SK-N-SH treated with all-trans-retinoic acid at 6 μM for 48 hours (cell line): ENCODE measurements around the gene SUPT3H.

Experiments used
- ATAC-seq: fragments of 200-7000 bp; cut with Tn5 transposase; 3 replicates; pipeline ENCODE4 v1.9.1; 2020; ENCODE audit warnings: mild to moderate bottlenecking, moderate library complexity
- ARNTL ChIP-seq: fragments of 450-650 bp; formaldehyde crosslinking; IDR thresholded peaks from 2 replicates; pipeline ENCODE4 v1.5.0; 2020; ENCODE audit warnings: low read depth, mild to moderate bottlenecking, moderate library complexity, borderline replicate concordance
- BACH2 ChIP-seq: fragments of 250-450 bp; sonication (Bioruptor Pico); IDR thresholded peaks from 2 replicates; pipeline ENCODE4 v1.9.0; 2021; ENCODE audit warnings: mild to moderate bottlenecking, borderline replicate concordance
- CSDC2 ChIP-seq: fragments of 250-450 bp; sonication (Bioruptor Pico); IDR thresholded peaks from 2 replicates; pipeline ENCODE4 v1.5.0; 2020; ENCODE audit warnings: mild to moderate bottlenecking, moderate library complexity
- ESRRG ChIP-seq: fragments of 250-450 bp; sonication (Bioruptor Pico); IDR thresholded peaks from 2 replicates; pipeline ENCODE4 v1.6.1; 2021; ENCODE audit warnings: mild to moderate bottlenecking
- GLIS3 ChIP-seq: fragments of 250-450 bp; sonication (Bioruptor Pico); IDR thresholded peaks from 2 replicates; pipeline ENCODE4 v1.5.0; 2020; ENCODE audit warnings: mild to moderate bottlenecking, moderate library complexity
- ISL1 ChIP-seq: fragments of 250-450 bp; sonication (Bioruptor Pico); IDR thresholded peaks from 2 replicates; pipeline ENCODE4 v2.1.2; 2022; ENCODE audit warnings: mild to moderate bottlenecking, moderate library complexity
- OSR1 ChIP-seq: fragments of 250-450 bp; sonication (Bioruptor Pico); IDR thresholded peaks from 2 replicates; pipeline ENCODE4 v1.8.0; 2022; ENCODE audit warnings: moderate library complexity, mild to moderate bottlenecking, inconsistent platforms
- PPARA ChIP-seq: fragments of 250-450 bp; sonication (Bioruptor Pico); IDR thresholded peaks from 2 replicates; pipeline ENCODE4 v1.5.0; 2020; ENCODE audit warnings: mild to moderate bottlenecking, borderline replicate concordance
- RARB ChIP-seq: fragments of 250-450 bp; sonication (Bioruptor Pico); IDR thresholded peaks from 2 replicates; pipeline ENCODE4 v1.8.0; 2021; ENCODE audit warnings: mild to moderate bottlenecking, moderate library complexity
- SNAI2 ChIP-seq: fragments of 250-450 bp; sonication (Bioruptor Pico); IDR thresholded peaks from 2 replicates; pipeline ENCODE4 v1.5.0; 2020; ENCODE audit warnings: mild to moderate bottlenecking, moderate library complexity
- TCF4 ChIP-seq: fragments of 250-450 bp; sonication (Bioruptor Pico); IDR thresholded peaks from 2 replicates; pipeline ENCODE4 v1.8.0; 2021; ENCODE audit warnings: mild to moderate bottlenecking, moderate library complexity, borderline replicate concordance
- TOX ChIP-seq: fragments of 250-450 bp; sonication (Bioruptor Pico); IDR thresholded peaks from 2 replicates; pipeline ENCODE4 v1.8.0; 2021; ENCODE audit warnings: mild to moderate bottlenecking, moderate library complexity, borderline replicate concordance
- ZC3H10 ChIP-seq: fragments of 250-450 bp; sonication (Bioruptor Pico); IDR thresholded peaks from 2 replicates; pipeline ENCODE4 v1.5.1; 2021; ENCODE audit warnings: mild to moderate bottlenecking, moderate library complexity
- ZFP3 ChIP-seq: fragments of 250-450 bp; sonication (Bioruptor Pico); IDR thresholded peaks from 2 replicates; pipeline ENCODE4 v1.5.0; 2020; ENCODE audit warnings: mild to moderate bottlenecking, moderate library complexity
- ZFP30 ChIP-seq: fragments of 450-650 bp; formaldehyde crosslinking; IDR thresholded peaks from 2 replicates; pipeline ENCODE4 v1.5.0; 2022; ENCODE audit warnings: mild to moderate bottlenecking, moderate library complexity
- ZNF565 ChIP-seq: fragments of 450-650 bp; formaldehyde crosslinking; conservative IDR thresholded peaks from 2 replicates; pipeline ENCODE4 v1.5.0; 2020; ENCODE audit warnings: low read depth, mild to moderate bottlenecking, moderate library complexity
- ZNF70 ChIP-seq: fragments of 450-650 bp; formaldehyde crosslinking; IDR thresholded peaks from 2 replicates; pipeline ENCODE4 v1.5.0; 2020; ENCODE audit warnings: mild to moderate bottlenecking, moderate library complexity
- ZNF8 ChIP-seq: fragments of 450-650 bp; formaldehyde crosslinking; IDR thresholded peaks from 2 replicates; pipeline ENCODE4 v1.5.0; 2020; ENCODE audit warnings: mild to moderate bottlenecking, moderate library complexity
- TF ChIP-seq, protein P1 (sequence below): fragments of 250-450 bp; sonication (Bioruptor Pico); IDR thresholded peaks from 2 replicates; pipeline ENCODE4 v1.8.0; 2021; ENCODE audit warnings: low read depth, mild to moderate bottlenecking, moderate library complexity, borderline replicate concordance
- TF ChIP-seq, protein P2 (sequence below): fragments of 250-450 bp; sonication (Bioruptor Pico); IDR thresholded peaks from 2 replicates; pipeline ENCODE4 v1.5.1; 2021; ENCODE audit warnings: mild to moderate bottlenecking, moderate library complexity
- TF ChIP-seq, protein P3 (sequence below): fragments of 250-450 bp; sonication (Bioruptor Pico); IDR thresholded peaks from 2 replicates; pipeline ENCODE4 v1.5.0; 2020; ENCODE audit warnings: mild to moderate bottlenecking, moderate library complexity
- TF ChIP-seq, protein P4 (sequence below): fragments of 250-450 bp; sonication (Bioruptor Pico); IDR thresholded peaks from 2 replicates; pipeline ENCODE4 v1.8.0; 2020; ENCODE audit warnings: mild to moderate bottlenecking, moderate library complexity, borderline replicate concordance
- TF ChIP-seq, protein P5 (sequence below): fragments of 250-450 bp; sonication (Bioruptor Pico); IDR thresholded peaks from 2 replicates; pipeline ENCODE4 v1.5.1; 2020; ENCODE audit warnings: low read depth, mild to moderate bottlenecking, moderate library complexity

Gene SUPT3H

DNA sequence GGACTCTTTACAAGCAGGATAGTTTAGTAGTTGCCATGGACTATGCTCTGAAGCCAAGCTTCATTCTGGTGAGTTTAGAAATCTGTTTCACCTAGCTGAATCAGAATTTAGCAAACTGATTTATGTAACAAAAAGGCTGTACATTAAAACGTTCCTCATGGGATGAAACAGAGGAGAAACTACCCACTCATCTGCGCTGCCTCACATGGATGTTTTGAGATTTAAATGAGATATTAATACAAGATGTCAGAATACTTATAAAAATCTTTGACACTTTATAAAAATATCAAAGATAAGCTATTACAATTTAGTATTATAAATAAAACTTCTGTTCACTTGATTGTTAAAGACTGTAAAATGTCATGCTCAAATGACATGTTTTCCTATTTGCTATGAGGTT, 32.8 kb downstream of the SUPT3H start:
- no peak for TF ChIP-seq CSDC2
- TF ChIP-seq RARB, result no peak
- TF ChIP-seq ESRRG (CRISPR knock-in tag), result no peak
- TF ChIP-seq TCF4, result no peak
- no peak for TF ChIP-seq ZFP30 (CRISPR knock-in tag)
- TF ChIP-seq, protein P1, sequence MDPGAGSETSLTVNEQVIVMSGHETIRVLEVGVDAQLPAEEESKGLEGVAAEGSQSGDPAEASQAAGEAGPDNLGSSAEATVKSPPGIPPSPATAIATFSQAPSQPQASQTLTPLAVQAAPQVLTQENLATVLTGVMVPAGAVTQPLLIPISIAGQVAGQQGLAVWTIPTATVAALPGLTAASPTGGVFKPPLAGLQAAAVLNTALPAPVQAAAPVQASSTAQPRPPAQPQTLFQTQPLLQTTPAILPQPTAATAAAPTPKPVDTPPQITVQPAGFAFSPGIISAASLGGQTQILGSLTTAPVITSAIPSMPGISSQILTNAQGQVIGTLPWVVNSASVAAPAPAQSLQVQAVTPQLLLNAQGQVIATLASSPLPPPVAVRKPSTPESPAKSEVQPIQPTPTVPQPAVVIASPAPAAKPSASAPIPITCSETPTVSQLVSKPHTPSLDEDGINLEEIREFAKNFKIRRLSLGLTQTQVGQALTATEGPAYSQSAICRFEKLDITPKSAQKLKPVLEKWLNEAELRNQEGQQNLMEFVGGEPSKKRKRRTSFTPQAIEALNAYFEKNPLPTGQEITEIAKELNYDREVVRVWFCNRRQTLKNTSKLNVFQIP (CRISPR knock-in tag), result no peak
- no peak for TF ChIP-seq ZNF565
- TF ChIP-seq, protein P2, sequence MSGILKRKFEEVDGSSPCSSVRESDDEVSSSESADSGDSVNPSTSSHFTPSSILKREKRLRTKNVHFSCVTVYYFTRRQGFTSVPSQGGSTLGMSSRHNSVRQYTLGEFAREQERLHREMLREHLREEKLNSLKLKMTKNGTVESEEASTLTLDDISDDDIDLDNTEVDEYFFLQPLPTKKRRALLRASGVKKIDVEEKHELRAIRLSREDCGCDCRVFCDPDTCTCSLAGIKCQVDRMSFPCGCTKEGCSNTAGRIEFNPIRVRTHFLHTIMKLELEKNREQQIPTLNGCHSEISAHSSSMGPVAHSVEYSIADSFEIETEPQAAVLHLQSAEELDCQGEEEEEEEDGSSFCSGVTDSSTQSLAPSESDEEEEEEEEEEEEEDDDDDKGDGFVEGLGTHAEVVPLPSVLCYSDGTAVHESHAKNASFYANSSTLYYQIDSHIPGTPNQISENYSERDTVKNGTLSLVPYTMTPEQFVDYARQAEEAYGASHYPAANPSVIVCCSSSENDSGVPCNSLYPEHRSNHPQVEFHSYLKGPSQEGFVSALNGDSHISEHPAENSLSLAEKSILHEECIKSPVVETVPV (CRISPR knock-in tag), result no peak
- no peak for TF ChIP-seq ZNF70 (CRISPR knock-in tag)
- TF ChIP-seq PPARA (CRISPR knock-in tag), result no peak
- ATAC-seq, result no peak

DNA sequence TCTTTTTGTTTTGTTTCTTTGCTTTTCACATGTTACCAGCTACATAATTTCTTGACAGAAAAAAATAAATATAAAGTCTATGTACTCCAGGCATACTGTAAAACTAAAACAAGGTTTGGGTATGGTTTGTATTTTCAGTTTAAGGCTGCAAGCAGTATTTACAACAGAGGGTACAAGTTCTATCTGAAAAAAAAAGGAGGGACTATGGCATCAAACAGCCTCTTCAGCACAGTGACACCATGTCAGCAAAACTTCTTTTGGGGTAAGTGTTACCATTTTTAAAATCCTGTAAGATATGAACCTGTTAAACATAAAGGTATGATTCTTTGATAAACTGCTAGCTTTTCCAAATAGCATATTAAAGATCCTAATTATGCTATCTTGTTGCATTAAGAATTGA, 49.2 kb downstream of the SUPT3H start:
- TF ChIP-seq ZFP30 (CRISPR knock-in tag) (no peak), ZNF8 (CRISPR knock-in tag) (no peak), ZNF70 (CRISPR knock-in tag) (no peak), ARNTL (CRISPR knock-in tag) (no peak), ZFP3 (CRISPR knock-in tag) (no peak), OSR1 (CRISPR knock-in tag) (no peak), ZC3H10 (CRISPR knock-in tag) (no peak), GLIS3 (CRISPR knock-in tag) (no peak), TOX (CRISPR knock-in tag) (no peak), ISL1 (CRISPR knock-in tag) (no peak), ZNF565 (no peak), BACH2 (CRISPR knock-in tag) (no peak), PPARA (CRISPR knock-in tag) (no peak), ESRRG (CRISPR knock-in tag) (no peak), SNAI2 (no peak)
- TF ChIP-seq, protein P2 (CRISPR knock-in tag), result no peak
- TF ChIP-seq, protein P1 (CRISPR knock-in tag), result no peak
- TF ChIP-seq, protein P3, sequence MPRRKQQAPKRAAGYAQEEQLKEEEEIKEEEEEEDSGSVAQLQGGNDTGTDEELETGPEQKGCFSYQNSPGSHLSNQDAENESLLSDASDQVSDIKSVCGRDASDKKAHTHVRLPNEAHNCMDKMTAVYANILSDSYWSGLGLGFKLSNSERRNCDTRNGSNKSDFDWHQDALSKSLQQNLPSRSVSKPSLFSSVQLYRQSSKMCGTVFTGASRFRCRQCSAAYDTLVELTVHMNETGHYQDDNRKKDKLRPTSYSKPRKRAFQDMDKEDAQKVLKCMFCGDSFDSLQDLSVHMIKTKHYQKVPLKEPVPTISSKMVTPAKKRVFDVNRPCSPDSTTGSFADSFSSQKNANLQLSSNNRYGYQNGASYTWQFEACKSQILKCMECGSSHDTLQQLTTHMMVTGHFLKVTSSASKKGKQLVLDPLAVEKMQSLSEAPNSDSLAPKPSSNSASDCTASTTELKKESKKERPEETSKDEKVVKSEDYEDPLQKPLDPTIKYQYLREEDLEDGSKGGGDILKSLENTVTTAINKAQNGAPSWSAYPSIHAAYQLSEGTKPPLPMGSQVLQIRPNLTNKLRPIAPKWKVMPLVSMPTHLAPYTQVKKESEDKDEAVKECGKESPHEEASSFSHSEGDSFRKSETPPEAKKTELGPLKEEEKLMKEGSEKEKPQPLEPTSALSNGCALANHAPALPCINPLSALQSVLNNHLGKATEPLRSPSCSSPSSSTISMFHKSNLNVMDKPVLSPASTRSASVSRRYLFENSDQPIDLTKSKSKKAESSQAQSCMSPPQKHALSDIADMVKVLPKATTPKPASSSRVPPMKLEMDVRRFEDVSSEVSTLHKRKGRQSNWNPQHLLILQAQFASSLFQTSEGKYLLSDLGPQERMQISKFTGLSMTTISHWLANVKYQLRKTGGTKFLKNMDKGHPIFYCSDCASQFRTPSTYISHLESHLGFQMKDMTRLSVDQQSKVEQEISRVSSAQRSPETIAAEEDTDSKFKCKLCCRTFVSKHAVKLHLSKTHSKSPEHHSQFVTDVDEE (CRISPR knock-in tag), result no peak
- TF ChIP-seq, protein P4, sequence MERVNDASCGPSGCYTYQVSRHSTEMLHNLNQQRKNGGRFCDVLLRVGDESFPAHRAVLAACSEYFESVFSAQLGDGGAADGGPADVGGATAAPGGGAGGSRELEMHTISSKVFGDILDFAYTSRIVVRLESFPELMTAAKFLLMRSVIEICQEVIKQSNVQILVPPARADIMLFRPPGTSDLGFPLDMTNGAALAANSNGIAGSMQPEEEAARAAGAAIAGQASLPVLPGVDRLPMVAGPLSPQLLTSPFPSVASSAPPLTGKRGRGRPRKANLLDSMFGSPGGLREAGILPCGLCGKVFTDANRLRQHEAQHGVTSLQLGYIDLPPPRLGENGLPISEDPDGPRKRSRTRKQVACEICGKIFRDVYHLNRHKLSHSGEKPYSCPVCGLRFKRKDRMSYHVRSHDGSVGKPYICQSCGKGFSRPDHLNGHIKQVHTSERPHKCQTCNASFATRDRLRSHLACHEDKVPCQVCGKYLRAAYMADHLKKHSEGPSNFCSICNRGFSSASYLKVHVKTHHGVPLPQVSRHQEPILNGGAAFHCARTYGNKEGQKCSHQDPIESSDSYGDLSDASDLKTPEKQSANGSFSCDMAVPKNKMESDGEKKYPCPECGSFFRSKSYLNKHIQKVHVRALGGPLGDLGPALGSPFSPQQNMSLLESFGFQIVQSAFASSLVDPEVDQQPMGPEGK (CRISPR knock-in tag), result no peak
- TF ChIP-seq, protein P5, sequence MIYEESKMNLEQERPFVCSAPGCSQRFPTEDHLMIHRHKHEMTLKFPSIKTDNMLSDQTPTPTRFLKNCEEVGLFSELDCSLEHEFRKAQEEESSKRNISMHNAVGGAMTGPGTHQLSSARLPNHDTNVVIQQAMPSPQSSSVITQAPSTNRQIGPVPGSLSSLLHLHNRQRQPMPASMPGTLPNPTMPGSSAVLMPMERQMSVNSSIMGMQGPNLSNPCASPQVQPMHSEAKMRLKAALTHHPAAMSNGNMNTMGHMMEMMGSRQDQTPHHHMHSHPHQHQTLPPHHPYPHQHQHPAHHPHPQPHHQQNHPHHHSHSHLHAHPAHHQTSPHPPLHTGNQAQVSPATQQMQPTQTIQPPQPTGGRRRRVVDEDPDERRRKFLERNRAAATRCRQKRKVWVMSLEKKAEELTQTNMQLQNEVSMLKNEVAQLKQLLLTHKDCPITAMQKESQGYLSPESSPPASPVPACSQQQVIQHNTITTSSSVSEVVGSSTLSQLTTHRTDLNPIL (CRISPR knock-in tag), result no peak
- ATAC-seq, result peak; percentile 26; the same call in 2 of the 3 replicates
